Erythroblast (primary cell): ENCODE measurements around the gene GLS.
A peak's percentile ranks its signal among the peaks of the same experiment; 100 is the strongest.
"Not testable (repeated sequence)": the region's sequence is repeated elsewhere in the genome, so short reads cannot be mapped to it uniquely, and the experiment has no call there.

Experiments used
- DNase-seq, 2 experiments: peaks; one replicate each; lab custom pipeline; 2025; lab: John Stamatoyannopoulos, UW
- GATA1 ChIP-seq: IDR thresholded peaks from 2 replicates; pipeline ENCODE4 v1.6.1; 2011; ENCODE audit warnings: low read depth, mild to moderate bottlenecking, control low read depth, low read length, moderate library complexity
- POLR2A ChIP-seq: IDR thresholded peaks from 2 replicates; pipeline ENCODE4 v1.6.1; 2011; ENCODE audit warnings: mild to moderate bottlenecking, low read length

Gene GLS

GRCh38 chr2:190863946-190864345, 16.7 kb upstream of the GLS start:
- TF ChIP-seq POLR2A (no peak), GATA1 (no peak)

GRCh38 chr2:190864375-190864774, 16.2 kb upstream of the GLS start:
- no peak for TF ChIP-seq GATA1
- TF ChIP-seq POLR2A, result no peak

More at GRCh38 chr2:190863946-190864345, 16.7 kb upstream of the GLS start:
- DNase-seq, result no peak

GRCh38 chr2:190867212-190867611, 13.4 kb upstream of the GLS start:
- DNase-seq, result no peak
- TF ChIP-seq POLR2A (no peak), GATA1 (no peak)

More at GRCh38 chr2:190864375-190864774, 16.2 kb upstream of the GLS start:
- DNase-seq, result no peak

GRCh38 chr2:190867832-190868231, 12.8 kb upstream of the GLS start:
- no peak for DNase-seq
- TF ChIP-seq POLR2A (no peak), GATA1 (no peak)

GRCh38 chr2:190869721-190870120, 10.9 kb upstream of the GLS start:
- DNase-seq, result no peak
- TF ChIP-seq POLR2A (no peak), GATA1 (no peak)

- not testable (repeated sequence) for DNase-seq
Measured at GRCh38 chr2:190873451-190873850, 7.2 kb upstream of the GLS start.

GRCh38 chr2:190875891-190876290, 4.7 kb upstream of the GLS start:
- TF ChIP-seq GATA1 (no peak), POLR2A (no peak)
- DNase-seq, result no peak

- no peak for TF ChIP-seq POLR2A
- TF ChIP-seq GATA1, result no peak
- no peak for DNase-seq
Measured at GRCh38 chr2:190876631-190877030, 4.0 kb upstream of the GLS start.

GRCh38 chr2:190877436-190877835, 3.2 kb upstream of the GLS start:
- DNase-seq, result no peak

GRCh38 chr2:190879474-190880377, 895 bp upstream of the GLS start:
- TF ChIP-seq POLR2A, result no peak
- no peak for TF ChIP-seq GATA1
- DNase-seq, result no peak

More at GRCh38 chr2:190877436-190877835, 3.2 kb upstream of the GLS start:
- TF ChIP-seq POLR2A (no peak), GATA1 (no peak)

GRCh38 chr2:190881084-190881597, 520 bp downstream of the GLS start:
- no peak for DNase-seq
- TF ChIP-seq GATA1, result no peak
- TF ChIP-seq POLR2A, result no peak

- DNase-seq, result peak; percentile 83 to 84
- TF ChIP-seq POLR2A (peak; percentile 50), GATA1 (no peak)
Measured at GRCh38 chr2:190881598-190882410, 1.2 kb downstream of the GLS start.

GRCh38 chr2:190882411-190882766, 1.8 kb downstream of the GLS start:
- no peak for DNase-seq
- TF ChIP-seq POLR2A (no peak), GATA1 (no peak)
